Right lobe of liver (tissue), 6 donors: Measurements from ENCODE around the gene LILRA5. TPM values are rescaled to one million over a fixed set of nuclear protein-coding genes. Genes with fewer than 3 reads are reported as not detected.

Experiments used
- ATAC-seq, 4 donors: fragments of 200-7000 bp; cut with Tn5 transposase; one replicate each; pipeline ENCODE4 v1.9.1; 2020; ENCODE audit warnings: mild to moderate bottlenecking in 4 of 4, moderate library complexity in 4 of 4
- DNase-seq, 3 donors: peaks; one replicate each; pipeline ENCODE4 v3.0.0-alpha.2; 2020
- H3K27ac ChIP-seq, 3 donors: fragments of 200-600 bp; one replicate each; pipeline ENCODE4 v1.8.0; 2022
- H3K27me3 ChIP-seq, 2 donors: fragments of 200-600 bp; one replicate each; pipeline ENCODE4 v1.8.0; 2022
- H3K36me3 ChIP-seq, 4 donors: fragments of 200-600 bp; sonication (generic) in 1 of 4; one replicate each; pipeline versions ENCODE4 v1.5.1 to v1.8.0; 2017 to 2022; ENCODE audit warnings: control low read depth in 1 of 4
- H3K4me1 ChIP-seq, 4 donors: fragments of 200-600 bp; sonication (generic) in 1 of 4; one replicate each; pipeline versions ENCODE4 v1.5.1 to v1.8.0; 2017 to 2022; ENCODE audit warnings: control low read depth in 1 of 4
- H3K4me3 ChIP-seq, 3 donors: fragments of 200-600 bp; one replicate each; pipeline ENCODE4 v1.8.0; 2022
- H3K9me3 ChIP-seq, 4 donors: fragments of 200-600 bp; sonication (generic) in 1 of 4; one replicate each; pipeline versions ENCODE4 v1.5.1 to v1.8.0; 2017 to 2022; ENCODE audit warnings: control low read depth in 1 of 4
- POLR2A ChIP-seq: fragments of 450-650 bp; IDR thresholded peaks from one replicate; pipeline ENCODE4 v1.6.1; 2017; ENCODE audit warnings: antibody characterized with exemption, mild to moderate bottlenecking
- WGBS: methylation state at CpG from one replicate; pipeline ENCODE4 v1.1.6; 2018; ENCODE audit warnings: low coverage, low lambda C conversion rate; ENCODE audit not compliant: insufficient coverage; ENCODE audit errors: missing lambda C conversion rate; 5-methylcytosine and 5-hydroxymethylcytosine counted together
- intact Hi-C, 2 donors: fragments of 100-400 bp; cut with DNase I; formaldehyde crosslinking; loops; one replicate each; pipeline versions ENCODE4 v1.11.2 to v1.14.1; 2022
- total RNA-seq, 6 experiments: library from RNA; depleted of rRNA in 2 of 6; stranded (reverse); fragments of >200 nt in 2 of 6; fragmentation: NEBNext Ultra II Directional in 3 of 6; extraction: Animal tissue kit (Norgen Biotek cat#: 25700) in 3 of 6; gene quantifications; one replicate each; pipeline versions ENCODE4 v1.1.0 to v1.2.4, GENCODE V29; 2016 to 2023
- TF ChIP-seq, protein P1 (sequence below), 4 donors: fragments of 200-600 bp in 3 of 4; fragments of 450-650 bp in 1 of 4; IDR thresholded peaks; one replicate each; pipeline versions ENCODE4 v1.5.1 to v1.8.0; 2016 to 2022; ENCODE audit warnings: antibody characterized with exemption in 4 of 4, mild to moderate bottlenecking in 2 of 4
- donor health status: DM: no; HTN: yes; CAD: no.
- donor health status: DM: no; HTN: no; CAD: no.
- donor health status: DM: no; HTN: no; CAD: no.
- donor health status: DM: no; HTN: yes; CAD: no.
- donor health status: DM: no; HTN: yes; CAD: no.

LILRA5 gene
- total RNA-seq, 6 experiments from 2014 or later, result 0.98 to 4.3 (median 1.9) TPM

DNA sequence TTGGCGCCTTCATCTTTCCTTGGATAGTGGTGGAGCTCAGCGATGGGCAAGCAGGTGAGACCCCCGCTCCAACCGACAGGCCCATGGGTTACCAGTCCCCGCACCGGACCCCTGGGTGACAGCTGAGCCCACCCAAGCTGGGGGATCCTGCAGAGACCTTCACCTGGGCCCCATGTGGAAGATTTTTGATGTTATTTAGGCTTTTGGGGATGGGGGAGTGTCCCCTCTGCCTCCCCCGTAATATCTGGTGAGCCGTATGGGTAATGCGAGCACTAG is 4.9 kb upstream of the LILRA5 start:
- H3K4me1 ChIP-seq, result no peaks in the 10 kb centered on the region
- no peaks in the 10 kb centered on the region for H3K9me3 ChIP-seq
- peak in 1 of 3 donors; percentile 45 for DNase-seq
- peak in 1 of 4 donors; percentile 40 for ATAC-seq
- no peak overlapping the region for H3K4me3 ChIP-seq
- intact Hi-C loops, result no loop called here
- no peaks in the 10 kb centered on the region for H3K36me3 ChIP-seq
- TF ChIP-seq POLR2A, result no peak
- TF ChIP-seq, protein P1, sequence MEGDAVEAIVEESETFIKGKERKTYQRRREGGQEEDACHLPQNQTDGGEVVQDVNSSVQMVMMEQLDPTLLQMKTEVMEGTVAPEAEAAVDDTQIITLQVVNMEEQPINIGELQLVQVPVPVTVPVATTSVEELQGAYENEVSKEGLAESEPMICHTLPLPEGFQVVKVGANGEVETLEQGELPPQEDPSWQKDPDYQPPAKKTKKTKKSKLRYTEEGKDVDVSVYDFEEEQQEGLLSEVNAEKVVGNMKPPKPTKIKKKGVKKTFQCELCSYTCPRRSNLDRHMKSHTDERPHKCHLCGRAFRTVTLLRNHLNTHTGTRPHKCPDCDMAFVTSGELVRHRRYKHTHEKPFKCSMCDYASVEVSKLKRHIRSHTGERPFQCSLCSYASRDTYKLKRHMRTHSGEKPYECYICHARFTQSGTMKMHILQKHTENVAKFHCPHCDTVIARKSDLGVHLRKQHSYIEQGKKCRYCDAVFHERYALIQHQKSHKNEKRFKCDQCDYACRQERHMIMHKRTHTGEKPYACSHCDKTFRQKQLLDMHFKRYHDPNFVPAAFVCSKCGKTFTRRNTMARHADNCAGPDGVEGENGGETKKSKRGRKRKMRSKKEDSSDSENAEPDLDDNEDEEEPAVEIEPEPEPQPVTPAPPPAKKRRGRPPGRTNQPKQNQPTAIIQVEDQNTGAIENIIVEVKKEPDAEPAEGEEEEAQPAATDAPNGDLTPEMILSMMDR (IDR thresholded peaks at IDR 0.05), result no peak
- H3K27ac ChIP-seq, result no peak overlapping the region
- 80% methylated on average over 7 of the region's 9 CpGs for WGBS
- H3K27me3 ChIP-seq, result peaks cover 0 to 3% of the 10 kb centered on the region in 2 donors

DNA sequence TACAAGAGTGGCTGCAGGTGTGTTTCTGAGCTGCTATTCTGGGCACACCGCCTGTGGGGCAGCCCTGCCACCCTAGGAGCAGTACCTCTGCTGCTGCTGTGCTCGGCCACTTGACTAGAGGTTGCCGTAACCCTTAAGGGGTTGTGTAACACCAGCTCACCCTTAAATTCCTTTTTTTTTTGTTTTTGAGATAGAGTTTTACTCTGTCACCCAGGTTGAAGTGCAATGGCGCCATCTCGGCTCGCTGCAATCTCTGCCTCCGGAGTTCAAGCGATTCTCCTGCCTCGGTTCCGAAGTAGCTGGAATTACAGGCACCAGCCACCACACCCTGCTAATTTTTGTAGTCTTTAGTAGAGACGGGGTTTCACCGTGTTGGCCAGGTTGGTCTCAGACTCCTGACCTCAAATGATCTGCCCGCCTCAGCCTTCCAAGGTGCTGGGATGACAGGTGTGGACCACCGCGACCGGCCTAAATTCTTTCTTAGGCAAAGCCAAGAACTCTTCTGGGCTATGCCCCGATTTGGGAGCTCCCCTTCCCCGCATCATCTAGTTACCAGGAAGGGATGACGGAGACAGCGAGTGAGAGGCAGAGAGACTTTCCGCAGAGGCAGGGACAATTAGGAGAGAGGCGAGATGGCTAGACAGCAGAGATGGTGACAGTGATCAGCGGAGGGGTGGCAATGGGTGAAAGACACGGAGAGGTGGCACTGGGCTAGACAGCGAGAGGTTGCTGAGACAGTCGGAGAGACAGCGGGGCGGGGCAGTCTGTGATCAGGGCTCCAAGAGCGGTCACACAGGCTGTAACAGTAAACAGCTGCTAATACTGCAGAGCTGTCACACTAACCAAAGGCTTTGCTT is 4.4 kb upstream of the LILRA5 start:
- H3K36me3 ChIP-seq, result no peaks in the 10 kb centered on the region
- H3K27ac ChIP-seq, result no peak overlapping the region
- no peak overlapping the region for H3K4me3 ChIP-seq
- no peaks in the 10 kb centered on the region for H3K9me3 ChIP-seq
- H3K27me3 ChIP-seq, result peaks cover 0 to 3% of the 10 kb centered on the region in 2 donors
- peak; percentile 34 to 54 (median 44) for ATAC-seq
- no peaks in the 10 kb centered on the region for H3K4me1 ChIP-seq
- peak in 1 of 3 donors; percentile 51 for DNase-seq
- 70% methylated on average over 27 of the region's 29 CpGs for WGBS
- intact Hi-C loops, result no loop called here
- TF ChIP-seq, protein P1 (IDR thresholded peaks at IDR 0.05), result no peak
- no peak for TF ChIP-seq POLR2A

DNA sequence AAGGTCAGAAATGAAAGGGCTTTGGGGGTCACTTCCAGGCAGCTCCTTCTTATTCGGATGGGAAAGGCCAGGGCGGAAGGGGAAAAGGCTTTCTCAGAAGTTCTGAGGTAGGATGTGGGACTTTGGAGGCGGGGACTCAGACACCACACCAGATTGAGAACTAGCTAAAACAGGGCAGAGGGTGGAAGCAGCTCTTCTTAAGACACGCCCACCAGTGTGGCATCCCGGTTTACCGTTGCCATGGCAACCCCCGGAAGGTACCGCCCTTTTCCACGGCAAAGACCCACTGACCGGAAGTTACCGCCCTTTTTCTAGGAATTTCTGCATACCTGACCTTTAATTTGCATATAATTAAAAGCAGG is 3.8 kb upstream of the LILRA5 start:
- ATAC-seq (peak; percentile 24 to 61 (median 51)), DNase-seq (peak in 1 of 3 donors; percentile 45)
- intact Hi-C loops, result no loop called here
- no peaks in the 10 kb centered on the region for H3K4me1 ChIP-seq
- peaks cover 0 to 3% of the 10 kb centered on the region in 2 donors for H3K27me3 ChIP-seq
- H3K4me3 ChIP-seq, result no peak overlapping the region
- no peak overlapping the region for H3K27ac ChIP-seq
- H3K9me3 ChIP-seq, result no peaks in the 10 kb centered on the region
- WGBS, result 45% methylated on average over 6 of the region's 11 CpGs
- TF ChIP-seq, protein P1 (IDR thresholded peaks at IDR 0.05), result no peak
- no peak for TF ChIP-seq POLR2A
- H3K36me3 ChIP-seq, result no peaks in the 10 kb centered on the region

DNA sequence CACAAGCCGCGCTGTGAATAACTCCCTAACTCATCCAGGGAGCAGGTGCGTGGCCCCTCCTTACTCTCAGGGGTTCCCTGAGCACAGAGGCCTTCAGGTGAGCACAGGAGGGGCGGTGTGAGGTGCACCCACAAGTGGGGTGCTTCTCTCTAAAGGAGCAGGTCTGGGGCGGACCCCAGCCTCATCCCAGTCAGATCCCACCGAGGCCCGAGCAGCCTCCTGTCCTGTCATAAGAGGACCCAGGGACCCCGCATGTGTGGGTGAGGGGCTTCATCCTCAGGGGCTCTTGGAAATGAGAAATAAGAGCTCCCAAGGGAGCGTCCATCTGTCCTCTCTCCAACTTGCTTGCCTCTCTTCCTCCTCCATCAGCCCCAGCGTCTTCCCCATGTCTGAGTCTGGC is 3.0 kb upstream of the LILRA5 start:
- WGBS, result 76% methylated on average over 5 of the region's 10 CpGs
- Histone ChIP-seq H3K9me3 (no peaks in the 10 kb centered on the region), H3K27me3 (peaks cover 0 to 3% of the 10 kb centered on the region in 2 donors), H3K4me3 (no peak overlapping the region), H3K27ac (no peak overlapping the region), H3K36me3 (no peaks in the 10 kb centered on the region), H3K4me1 (no peaks in the 10 kb centered on the region)
- ATAC-seq (no peak), DNase-seq (no peak)
- TF ChIP-seq POLR2A, result no peak
- TF ChIP-seq, protein P1 (IDR thresholded peaks at IDR 0.05), result no peak
- intact Hi-C loops, result no loop called here
